ENCODE results near the gene TMEM231.
"Not testable (repeated sequence)": the region's sequence is repeated elsewhere in the genome, so short reads cannot be mapped to it uniquely, and the experiment has no call there.

TMEM231 gene

DNA sequence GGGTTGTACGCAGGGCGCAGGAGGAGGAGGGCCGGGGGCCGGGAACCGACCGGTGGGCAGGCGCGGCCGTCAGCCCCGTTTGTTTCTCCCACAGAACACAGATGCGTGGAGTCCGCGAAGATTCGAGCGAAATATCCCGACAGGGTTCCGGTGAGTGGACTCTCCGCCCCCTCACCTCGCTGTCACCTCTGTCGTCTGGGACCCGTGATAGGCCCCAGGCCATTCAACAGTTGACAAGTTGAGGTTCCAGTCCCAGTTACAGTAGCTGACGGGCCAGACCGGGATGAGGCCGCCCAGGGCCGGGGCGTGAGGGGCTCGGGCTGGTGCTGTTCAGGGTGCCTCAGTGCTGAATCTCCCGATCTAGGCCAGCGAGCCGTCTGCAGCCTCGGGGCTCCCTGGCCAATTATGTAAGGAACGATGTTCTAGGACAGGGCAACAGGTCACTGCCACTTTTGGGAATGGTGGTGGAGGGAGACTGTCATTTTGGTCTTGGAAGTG, 10.8 kb upstream of the TMEM231 start:
- ATAC-seq = peak in 1 of 2 donors; percentile 7

DNA sequence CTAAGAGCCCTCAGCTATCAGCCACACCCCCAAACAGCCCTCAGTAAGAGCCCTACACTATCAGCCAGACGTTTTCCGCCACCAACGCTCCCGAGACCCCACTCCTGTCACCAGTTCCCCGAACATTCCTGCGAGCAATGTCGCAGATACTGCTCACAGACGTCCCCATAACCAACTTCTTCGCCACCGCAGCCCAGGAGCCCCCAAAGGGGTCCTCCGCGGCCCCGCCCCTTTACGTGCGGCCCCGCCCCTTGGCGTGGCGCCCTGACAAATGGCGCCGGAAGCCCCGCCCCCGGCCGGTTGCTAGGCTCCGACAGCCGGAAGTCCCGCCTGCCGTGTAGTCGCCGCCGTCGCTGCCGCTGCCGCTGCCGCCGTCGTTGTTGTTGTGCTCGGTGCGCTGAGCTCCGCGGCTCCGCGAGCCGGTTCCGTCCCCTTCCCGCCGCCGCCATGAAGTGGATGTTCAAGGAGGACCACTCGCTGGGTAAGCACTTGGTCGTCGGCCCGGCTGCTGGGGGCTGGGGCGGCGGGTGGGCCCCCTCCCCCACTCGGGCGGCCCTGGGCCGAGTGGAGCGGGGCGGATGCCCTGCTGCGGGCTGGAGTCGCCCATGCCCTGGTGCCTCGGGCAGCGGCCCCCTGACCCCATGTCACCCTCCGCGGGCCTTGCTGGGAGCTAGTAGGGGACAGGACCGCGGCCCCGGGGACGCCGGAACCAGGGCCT, 10.1 kb upstream of the TMEM231 start, which contains the start of gene GABARAPL2:
Gene GABARAPL2, plus strand, starts transcription at position 340 of the 718 bp plus-strand sequence. Its CDS starts 108 bp downstream, at position 448.
- peak; percentile 70 to 75 for ATAC-seq

DNA sequence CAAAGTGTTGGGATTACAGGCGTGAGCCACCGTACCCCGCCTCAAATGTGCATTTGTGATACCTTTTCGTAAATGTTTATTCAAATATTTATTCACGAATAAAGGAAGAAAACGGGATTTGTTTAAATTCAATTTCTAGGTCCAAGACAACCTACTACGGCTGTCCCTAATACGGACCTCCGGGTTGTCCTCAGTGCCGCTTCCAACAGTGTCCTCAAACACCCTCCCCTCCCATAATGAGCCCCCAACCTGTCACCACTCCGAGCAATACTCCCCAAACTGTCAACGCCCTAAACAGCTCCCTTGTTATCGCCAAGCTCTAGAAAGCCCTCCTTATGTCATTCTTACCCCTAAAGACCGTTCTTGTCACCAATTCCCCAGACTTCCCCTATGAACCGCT, 9.6 kb upstream of the TMEM231 start:
- ATAC-seq = no peak

DNA sequence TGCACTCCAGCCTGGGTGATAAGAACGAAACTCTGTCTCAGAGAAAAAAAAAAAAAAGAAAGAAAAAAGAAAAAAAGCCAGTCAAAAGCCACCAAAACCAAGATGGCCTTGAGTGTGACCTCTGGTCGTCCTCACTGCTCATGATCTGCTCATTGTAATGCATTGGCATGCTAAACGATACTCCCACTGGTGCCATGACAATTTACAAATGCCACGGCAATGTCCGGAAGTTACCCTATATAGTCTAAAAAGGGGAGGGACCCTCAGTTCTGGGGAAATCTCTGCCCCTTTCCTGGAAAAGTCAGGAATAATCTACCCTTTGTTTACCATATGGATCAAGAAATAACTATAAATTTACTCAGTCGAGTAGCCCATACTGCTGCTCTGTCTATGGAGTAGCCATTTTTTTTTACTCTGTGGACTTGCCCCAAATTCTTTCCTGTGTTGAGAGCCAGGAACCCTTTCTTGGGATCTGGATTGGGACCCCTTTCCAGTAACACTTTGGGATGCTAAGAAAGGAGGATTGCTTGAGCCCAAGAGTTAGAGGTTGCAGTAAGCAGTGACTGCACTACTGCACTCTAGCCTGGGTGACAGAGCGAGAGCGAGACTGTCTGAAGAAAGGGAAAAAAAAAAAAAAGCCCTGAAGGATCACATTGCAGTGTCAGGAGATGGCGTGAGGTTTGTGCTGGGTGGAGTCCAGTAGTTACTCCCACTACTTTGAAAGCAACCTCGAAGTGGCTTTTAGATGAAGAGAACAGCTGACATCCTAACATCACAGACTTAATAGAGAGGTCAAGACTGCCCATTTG, 3.7 kb upstream of the TMEM231 start:
- no peak for ATAC-seq

DNA sequence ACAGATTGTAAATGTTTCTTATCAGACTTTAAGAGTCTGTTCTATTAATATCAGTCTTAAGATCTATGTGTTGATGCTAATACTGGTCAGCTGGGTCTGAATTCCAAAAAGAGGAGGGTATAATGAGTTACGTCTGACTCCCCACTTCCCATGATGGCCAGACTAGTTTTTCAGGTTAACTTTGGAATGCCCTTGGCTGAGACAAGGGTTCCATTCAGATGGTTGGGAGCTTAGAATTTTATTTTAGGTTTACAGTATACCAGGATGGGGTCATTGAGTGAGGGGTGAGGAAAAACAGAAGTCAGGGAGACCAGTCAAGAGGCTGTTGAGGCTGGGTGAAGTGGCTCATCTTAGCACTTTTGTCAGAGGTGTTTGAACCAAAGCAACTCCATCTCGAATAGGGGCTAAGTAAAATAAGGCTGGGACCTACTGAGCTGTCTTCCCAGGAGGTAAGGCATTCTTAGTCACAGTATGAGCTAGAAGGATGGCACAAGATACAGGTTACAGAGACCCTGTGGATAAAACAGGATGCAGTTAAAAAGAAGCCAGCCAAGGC, 2.9 kb upstream of the TMEM231 start:
- no peak for ATAC-seq

DNA sequence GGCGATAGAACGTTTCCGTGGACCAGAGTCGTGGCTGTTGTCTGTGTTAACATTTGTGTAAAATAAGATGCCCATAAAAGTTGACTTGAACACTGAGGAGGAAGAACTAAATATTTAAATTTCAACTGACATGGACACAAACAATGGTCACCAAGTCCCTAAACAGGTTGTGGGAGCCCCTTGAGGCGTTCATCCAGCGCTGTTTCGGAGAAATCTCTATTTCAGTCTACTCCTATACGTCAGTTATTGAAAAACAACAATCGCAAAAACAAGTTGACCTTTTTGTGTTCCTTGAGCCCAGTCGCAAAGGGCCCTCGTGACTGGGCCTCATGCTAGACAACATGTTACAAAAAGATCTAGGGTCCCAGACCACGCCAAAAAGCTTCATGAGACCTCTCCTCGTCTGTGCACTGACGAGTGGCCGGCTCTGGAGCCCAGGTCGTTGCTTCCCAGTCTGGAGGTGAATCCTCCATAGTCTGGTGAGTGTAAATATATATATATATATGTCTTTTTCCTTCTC, 439 bp upstream of the TMEM231 start:
- no peak for ATAC-seq

DNA sequence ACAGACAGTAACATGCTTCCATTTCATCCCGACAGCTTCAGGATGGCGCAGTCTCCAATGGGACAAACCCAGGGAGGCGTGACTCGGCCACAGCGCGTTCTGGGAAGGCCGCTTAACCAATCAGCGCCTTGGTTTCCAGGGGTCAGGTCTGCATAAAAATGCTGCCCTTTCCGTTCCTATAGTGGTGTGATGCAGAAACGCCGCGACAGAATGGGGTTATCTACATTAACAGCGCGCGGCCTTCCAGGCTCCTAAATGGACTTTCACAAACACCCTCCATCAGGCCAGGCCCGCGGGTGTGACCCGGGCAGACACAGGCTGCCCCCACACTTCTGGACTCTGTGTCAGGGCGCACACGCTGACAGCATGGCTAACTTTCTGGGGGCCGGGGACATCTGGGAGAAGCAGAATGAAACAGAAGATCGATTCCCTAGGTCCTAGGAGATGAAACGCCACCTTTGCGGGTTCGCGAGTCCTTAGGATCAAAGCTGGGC, 792 bp downstream of the TMEM231 start:
- no peak for ATAC-seq

DNA sequence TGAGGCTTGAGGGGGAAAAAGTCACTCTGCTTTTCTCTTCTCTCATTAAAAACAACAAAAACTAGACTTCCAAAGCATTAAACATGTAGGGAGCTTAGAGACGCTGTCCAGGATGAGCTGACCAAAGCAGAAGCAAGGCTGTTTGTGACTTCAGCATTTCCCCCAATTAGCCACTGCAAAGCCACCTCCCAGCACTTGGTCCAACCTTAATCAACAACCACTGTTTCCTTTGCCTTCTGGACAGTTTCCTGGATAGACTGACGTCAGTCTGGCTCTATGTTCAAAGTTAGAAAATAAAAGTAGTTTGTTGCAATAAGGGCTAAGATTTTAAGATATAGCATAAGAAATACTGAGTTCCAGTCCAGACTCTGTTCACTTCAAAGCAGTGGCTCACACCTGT, 3.1 kb downstream of the TMEM231 start:
- no peak for ATAC-seq

DNA sequence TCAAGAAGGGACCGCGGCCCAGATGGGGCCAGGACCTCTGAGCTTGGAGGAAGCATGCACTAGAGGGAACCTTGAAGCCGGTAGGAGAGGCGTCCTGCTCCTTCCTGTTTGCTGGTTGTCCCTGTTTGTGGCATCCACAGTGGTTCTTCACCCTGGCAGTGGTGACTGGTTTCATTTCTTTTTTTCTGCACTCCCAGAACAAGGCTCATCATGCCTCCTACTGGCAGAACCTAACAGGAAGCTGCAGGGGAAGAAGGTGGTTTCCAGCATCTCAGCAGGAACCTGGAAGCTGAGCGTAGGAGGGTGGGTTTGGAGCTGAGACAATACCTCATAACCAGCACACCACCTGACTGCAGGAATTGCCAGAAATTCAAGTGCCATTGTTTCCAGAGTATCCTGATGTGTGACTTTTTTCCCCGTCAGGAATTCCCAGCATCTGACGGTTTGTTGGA, 5.8 kb downstream of the TMEM231 start:
- ATAC-seq = peak; percentile 38 to 43

DNA sequence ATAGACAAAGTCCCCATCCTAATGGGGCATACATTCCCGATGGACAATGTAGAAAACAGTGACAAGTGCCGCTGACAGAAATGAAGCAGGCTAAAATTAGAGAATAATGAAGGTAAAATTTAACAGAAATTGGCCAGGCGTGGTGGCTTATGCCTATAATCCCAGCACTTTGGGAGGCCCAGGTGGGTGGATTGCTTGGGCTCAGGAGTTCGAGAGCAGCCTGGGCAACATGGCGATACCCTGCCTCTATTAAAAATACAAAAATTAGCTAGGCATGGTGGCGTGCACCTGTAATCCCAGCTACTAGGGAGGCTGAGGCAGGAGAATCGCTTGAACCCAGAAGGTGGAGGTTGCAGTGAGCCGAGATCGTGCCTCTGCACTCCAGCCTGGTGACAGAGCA, 7.6 kb downstream of the TMEM231 start:
- ATAC-seq = not testable (repeated sequence)

DNA sequence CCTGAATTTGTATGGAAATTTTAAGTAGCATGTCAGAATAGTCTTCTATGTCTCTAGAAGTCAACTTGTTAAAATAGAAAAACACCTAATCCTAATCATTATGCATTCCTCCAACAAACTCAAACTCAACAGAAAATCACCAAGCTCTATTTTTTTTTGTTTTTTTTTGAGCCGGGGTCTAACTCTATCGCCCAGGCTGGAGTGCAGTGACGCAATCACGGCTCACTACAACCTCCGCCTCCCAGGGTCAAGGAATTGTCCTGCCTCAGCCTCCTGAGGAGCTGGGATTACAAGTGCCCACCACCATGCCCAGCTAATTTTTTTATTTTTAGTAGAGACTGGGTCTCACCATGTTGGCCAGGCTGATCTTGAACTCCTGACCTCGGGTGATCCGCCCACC, 9.8 kb downstream of the TMEM231 start:
- no peak for ATAC-seq

DNA sequence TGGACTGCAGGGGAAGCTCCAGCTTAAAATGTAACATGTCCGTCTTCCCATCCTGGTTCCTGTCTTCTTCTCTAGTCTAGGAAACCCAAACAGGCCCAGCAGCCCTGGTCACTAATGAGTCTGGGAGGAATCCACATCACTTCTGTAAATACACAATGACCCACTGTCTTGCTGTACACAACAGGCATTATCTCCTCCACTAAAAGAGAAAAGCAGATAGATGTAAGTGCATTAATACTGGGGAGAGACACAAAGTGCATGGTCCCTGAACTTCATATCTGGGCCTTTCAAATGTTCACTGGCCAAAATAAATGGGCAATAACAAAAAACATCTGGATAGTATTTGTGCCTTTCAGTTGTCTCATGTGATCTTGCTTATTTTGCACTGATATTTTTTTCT, 10.2 kb downstream of the TMEM231 start:
- ATAC-seq = not testable (repeated sequence)

DNA sequence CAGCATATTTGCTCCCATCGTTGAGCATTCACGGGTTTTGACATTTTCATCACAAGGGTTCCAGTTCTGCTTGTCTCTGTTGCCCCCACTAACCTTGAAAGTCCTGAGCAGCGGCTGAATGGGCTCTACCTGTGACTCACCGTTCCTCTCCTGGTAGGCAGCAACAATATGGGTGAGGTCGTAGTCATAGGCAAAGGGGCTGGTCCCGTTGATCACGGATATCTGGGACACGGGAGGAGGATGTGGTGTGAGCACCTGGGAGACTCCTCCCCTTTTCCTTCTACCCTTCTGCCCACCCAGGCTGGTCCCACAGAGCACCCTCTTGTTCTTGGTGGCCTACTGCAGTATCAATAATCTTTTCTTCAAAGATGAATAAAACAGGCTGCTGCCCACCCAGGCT, 13.6 kb downstream of the TMEM231 start:
- ATAC-seq = not testable (repeated sequence)

DNA sequence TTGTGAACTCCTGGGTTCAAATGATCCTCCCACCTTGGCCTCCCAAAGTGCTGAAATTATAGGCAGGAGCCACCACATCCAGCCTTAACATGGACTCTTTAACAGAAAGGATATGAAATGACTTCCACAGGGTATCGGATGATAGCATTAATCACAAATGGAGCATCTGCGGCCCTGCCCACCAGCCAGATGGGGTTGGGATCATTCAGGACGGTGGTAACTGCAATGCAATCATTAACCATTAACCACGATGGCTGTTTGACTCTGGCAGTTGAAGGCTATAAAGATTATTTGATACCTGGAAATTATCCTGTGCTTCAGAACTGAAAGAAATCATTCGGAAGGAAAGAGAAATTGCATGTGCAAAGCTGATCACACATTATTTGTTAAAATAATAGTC, 14.8 kb downstream of the TMEM231 start:
- ATAC-seq = no peak

DNA sequence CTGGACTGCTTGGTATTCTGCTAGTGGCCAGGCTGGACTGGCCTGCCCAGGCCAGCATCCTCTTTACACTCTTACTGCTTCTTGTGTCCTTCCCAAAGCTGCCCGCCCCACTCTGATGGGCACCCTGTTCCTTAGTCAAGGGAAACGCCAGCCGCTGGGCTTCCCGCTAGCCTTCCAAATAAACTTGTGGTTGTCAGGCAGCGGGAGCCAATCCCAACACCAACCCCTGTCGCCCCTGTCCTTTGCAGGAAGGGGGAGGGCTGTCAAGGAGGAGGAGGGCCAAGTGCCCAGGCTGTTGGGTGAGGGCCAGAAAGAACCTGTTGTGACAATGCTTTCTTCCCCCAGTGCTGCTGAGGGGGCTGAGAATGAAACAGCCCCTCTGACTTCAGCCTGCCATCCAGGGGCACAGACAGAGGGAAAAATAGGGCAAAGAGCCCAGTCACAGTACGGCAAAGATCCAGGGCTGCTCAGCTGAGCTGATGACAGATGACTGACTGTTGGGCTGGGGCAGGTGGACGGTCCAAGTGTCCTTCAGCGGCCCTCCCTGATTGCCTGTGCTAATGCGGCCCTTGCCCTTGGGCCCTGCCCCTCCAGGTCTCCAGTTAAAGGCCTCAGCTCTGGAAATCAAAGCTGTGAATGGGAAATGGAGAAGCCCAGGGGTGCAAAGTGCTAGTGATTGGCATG, 17.0 kb downstream of the TMEM231 start:
- not testable (repeated sequence) for ATAC-seq

DNA sequence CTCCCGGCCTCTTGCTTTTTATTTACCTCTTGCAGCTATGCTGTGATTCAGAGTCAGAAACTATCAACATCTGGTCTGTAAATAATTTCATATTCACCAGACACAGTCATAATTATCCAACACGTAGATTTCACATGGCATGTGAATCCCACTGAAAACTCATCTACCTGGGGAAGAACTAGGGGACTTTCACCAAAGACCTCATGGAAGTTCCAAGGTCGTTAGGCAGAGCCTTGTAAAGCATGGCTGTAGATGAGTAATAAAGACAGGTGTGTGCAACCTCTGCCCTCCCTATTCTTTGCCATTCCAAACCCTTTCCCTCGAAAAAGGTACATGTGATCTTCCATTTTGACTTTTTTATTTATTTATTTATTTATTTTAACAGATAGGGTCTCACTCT, 18.3 kb downstream of the TMEM231 start:
- ATAC-seq = no peak

DNA sequence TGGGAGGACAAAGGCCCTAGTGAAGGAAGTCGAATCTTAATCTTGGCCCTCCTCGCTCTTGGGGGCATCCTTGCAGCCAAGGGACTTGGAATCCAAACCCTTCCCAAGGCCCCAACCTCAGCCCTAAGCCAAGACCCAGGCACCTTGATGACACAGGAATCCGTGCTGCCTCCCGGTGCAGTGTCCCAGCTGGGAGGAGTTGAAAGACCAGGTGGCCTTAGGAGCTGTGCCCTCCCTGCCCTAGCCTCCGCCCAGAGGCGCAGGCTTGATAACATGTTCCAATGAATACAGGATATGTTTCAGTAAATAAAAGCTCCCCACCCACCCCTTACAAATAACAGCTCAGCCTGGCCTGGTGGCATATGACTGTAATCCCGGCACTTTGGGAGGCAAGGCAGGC, 20.2 kb downstream of the TMEM231 start, which contains the start of gene CHST5:
Gene CHST5, minus strand, starts transcription at position 208 of the 400 bp plus-strand sequence. CDS start 5,724 bp downstream, outside the sequence.
- ATAC-seq = no peak

DNA sequence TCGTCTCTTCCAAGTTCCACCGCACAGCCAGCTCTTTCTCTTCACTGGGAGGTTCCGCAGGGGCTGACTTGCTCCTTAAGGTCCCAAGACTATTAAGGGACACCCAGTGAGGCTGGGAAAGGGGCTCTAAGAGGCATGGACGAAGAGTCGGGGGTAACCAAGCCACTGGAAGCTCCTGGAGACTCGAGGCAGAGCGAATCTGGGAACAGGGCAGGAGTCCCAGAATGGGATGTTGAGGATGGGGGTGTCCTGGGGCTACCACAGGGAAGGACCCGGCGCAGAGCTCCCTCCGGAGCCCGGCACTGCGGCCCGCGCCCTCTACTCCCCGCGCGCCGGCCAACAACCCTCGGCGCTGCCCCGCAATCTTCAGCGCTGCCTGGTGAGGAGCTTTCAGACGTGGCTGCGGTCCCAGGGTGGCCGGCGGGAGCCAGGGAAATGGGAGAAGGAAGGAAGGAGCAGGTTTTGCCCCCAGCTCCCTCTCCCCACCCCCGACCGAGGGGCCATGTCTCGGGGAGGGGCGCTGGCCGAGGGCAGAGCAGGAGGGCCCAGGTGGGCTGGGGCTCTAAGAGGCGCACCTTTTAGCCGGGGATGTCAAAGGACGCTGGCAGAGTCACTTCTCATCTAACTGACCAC, 20.7 kb downstream of the TMEM231 start:
- ATAC-seq = no peak

DNA sequence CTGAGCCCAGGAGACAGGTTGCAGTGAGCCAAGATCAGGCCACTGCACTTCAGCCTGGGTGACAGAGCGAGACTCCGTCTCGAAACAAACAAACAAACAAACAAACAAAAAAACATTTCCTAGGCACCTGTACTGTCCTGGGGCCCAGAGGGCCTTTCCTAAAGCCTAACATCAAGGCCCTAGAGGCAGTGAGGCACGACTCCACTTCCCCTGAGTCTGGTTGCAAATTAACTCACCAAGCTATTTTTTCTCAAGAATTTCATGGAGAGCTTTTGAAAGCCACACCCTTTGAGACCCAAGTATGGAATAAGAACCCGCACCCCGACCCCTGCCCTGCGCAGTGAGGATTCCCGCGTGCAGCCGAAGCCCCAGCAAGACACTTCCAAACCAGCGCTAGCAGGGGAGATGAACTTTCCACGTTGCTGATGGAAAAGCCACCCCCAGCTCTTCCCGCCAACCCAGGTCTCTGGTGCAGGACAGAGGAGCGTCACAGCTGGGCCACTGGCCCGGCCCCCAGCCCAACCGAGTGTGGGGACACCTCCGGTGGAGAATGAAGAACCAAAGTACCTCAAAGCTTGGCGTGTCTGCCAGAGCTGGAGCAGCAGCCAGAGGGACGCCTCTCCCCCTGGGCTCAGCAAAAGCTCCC, 21.4 kb downstream of the TMEM231 start:
- no peak for ATAC-seq

DNA sequence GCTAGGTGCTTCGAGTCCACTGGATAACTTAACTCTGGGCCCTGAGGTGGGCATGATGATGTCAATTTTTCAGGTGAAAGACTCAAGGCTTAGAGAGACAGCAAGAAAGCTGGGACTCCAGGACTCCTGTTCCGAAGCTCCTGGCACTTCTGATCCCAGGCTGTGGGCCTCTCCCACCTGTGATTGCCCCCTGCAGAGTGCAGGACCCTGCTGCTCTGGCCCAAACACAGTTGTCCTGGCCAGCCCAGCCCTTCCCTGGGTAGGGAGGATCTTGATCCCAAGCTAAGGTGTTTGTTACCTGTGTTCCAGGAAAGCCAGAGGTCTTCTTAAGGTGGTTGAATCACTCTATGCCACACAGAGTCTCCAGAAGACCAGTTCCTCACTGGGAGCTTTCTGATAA, 23.3 kb downstream of the TMEM231 start:
- no peak for ATAC-seq

DNA sequence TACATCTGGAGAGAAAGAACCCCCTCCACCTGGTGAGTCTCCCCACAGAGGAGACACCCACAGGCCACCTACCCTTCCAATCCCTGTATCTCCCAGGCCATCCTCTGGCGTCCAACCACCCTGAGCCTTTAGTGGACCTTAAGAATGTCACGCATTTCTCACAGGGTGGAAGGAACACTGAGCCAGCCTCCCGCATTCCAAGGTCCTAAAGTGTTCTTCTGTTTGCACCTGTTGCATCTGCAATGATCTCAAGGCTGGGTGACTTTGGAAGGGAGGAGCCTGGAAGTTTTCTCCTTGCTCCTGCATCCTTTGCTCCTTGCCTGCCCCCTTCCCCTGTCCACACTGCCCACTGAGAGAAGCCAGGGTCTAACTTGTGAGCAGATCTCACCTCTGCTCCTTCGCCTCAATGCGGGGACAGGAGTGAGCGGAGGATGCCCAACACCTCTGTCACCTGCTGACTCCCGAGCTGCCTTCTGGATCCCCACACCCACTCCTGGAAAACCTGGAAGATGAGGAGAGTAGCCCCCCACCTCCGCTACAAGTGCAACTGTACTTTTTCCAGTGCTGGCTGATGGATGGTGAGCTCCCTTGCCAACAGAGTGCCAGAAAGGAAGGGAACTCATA, 23.8 kb downstream of the TMEM231 start:
- no peak for ATAC-seq

Data from activated CD4-positive, CD25-positive, alpha-beta regulatory T cell treated with anti-CD3 and anti-CD28 coated beads, Interleukin-2, amount 50 U/mL, for 24 hours (primary cell).